LNCaP clone FGC (cell line): Measurements from ENCODE around the gene AGAP6.
"Not testable (repeated sequence)": the region's sequence is repeated elsewhere in the genome, so short reads cannot be mapped to it uniquely, and the experiment has no call there.

Experiments
- DNase-seq: peaks from one replicate; pipeline ENCODE4 v3.0.0-alpha.2; 2011; ENCODE audit warnings: low read depth
- H3K4me3 ChIP-seq: 2 replicates; pipeline ENCODE4 v1.5.1; 2011; ENCODE audit warnings: mild to moderate bottlenecking, low read depth, low read length, control low read depth
- CTCF ChIP-seq: IDR thresholded peaks from 2 replicates; pipeline ENCODE4 v1.5.1; 2012; ENCODE audit warnings: mild to moderate bottlenecking; ENCODE audit not compliant: control insufficient read depth, insufficient read depth; ENCODE audit errors: extremely low read depth

AGAP6 gene

DNA sequence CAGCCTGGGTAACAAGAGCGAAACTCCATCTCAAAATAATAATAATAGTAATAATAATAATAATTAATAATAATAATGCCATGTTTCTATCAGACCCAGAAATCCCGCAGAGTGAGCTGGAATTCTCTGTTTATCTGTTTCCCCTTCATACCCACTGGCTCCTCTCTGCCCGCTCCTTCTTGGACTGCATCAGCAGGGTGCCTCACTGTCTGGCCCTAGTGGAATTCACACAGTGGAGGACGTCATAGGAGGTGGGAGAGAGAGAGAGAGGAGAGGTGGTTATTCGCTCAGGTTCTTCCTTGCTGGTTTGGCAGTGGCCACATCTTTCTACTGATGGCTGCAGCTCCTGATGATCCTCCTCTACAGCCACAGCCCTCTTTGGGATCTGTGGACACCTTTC is 28.7 kb downstream of the AGAP6 start:
- DNase-seq, H3K4me3 ChIP-seq: not testable (repeated sequence)

GRCh38 chr10:50017646-50018045 is 29.4 kb downstream of the AGAP6 start:
- not testable (repeated sequence) for H3K4me3 ChIP-seq, DNase-seq

DNA sequence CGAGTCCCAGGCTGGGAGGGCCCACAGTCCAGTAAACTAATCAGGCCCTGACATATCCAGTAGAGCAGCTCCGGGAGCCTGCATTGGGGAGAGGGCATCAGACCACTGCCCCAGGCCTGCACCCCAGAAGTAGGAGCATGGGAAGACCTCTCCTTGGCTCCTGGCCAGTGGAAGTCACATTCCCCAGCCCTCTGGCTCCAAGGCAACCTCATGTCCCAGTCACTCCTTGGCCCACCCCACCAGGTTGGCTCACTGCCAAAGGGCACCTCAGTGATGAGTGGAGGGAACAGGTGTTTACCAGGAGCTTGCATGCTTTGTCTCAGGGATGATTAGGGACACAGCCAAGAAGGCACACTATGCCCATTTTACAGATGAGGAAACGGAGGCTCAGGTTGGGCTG is 31.1 kb downstream of the AGAP6 start:
- not testable (repeated sequence) for H3K4me3 ChIP-seq

DNA sequence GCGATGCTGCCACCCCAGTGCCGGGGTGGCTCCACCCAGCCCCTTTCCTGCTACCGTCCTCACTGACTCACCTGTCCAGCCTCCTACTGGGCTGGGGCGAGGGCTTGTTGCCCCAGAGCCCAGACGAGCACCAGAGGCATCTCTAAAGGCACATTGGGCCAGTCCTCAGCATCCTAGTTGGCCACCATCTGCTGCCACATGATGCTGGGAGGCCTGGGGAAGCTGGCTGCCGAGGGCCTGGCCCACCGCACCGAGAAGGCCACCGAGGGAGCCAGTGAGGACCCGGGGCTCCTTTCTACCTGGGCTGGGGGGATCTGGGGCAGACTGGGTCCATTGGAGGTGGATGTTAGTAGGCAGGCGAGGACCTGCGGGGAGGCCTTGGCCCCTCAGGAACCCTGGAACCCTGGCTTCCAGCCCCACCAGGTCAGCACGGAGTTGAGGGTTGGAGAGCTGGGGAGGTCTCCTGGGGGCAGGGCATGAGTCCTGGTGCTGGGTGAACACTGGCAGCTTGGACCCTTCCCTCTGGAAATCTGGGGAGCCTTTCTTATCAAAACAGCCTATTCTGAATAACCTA is 32.3 kb downstream of the AGAP6 start:
- DNase-seq, H3K4me3 ChIP-seq: not testable (repeated sequence)

More for the DNA sequence above, 31.1 kb downstream of the AGAP6 start:
- not testable (repeated sequence) for DNase-seq

- no peak for TF ChIP-seq CTCF
Observed at GRCh38 chr10:50021646-50022045, 33.4 kb downstream of the AGAP6 start.

GRCh38 chr10:50024716-50025383 is 36.6 kb downstream of the AGAP6 start:
- not testable (repeated sequence) for H3K4me3 ChIP-seq, DNase-seq

More at GRCh38 chr10:50021646-50022045, 33.4 kb downstream of the AGAP6 start:
- H3K4me3 ChIP-seq = no peak overlapping the region
- DNase-seq = no peak

- no peak for DNase-seq
- H3K4me3 ChIP-seq = no peak overlapping the region
- no peak for TF ChIP-seq CTCF
Observed at GRCh38 chr10:50025627-50026026, 37.4 kb downstream of the AGAP6 start.

GRCh38 chr10:50027195-50027594 is 39.0 kb downstream of the AGAP6 start:
- DNase-seq = no peak
- no peak; the same call in 1 of the 2 replicates for TF ChIP-seq CTCF
- H3K4me3 ChIP-seq = no peak overlapping the region

DNA sequence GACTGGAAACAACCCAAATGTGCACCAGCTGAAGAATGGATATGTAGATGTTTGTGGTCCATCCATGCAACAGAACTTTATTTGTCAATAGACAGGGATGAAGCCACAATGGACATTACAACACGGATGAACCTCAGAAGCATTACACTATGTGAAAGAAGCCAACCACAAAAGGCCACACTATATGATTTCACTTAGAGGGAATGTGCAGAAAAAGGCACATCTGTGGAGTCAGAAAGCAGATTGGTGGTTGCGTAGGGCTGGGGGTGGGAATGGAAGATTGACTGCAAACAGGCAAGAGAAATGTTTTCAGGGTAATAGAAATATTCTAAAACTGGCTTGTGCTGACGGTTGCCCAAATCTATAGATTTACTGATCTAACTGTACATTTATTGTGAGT is 45.3 kb downstream of the AGAP6 start:
- H3K4me3 ChIP-seq = no peak overlapping the region
- DNase-seq = no peak
- no peak for TF ChIP-seq CTCF

DNA sequence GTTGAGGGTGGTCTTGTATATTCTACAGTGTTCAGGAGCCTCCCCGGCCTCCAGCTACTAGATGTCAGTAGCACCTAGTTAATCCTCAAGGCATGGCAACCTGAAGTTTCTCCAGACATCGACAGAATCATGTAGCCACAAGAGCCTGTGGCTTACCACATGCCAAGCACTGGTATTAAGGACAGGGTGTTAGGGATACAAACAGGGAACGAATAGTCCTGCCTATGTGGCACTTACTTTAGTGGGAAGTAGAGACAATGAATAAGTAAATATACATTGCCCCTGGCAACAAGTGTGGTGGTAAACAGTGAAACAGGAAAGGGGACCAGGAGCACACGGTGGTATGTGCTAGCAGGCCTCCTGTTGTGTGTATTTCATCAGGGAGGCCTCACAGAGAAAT is 47.1 kb downstream of the AGAP6 start:
- not testable (repeated sequence) for H3K4me3 ChIP-seq, DNase-seq
